Measurements from ENCODE around the gene NFIA. TPM values are rescaled to one million over a fixed set of nuclear protein-coding genes. Genes with fewer than 3 reads are reported as not detected.

The NFIA gene
- total and polyA plus RNA-seq, 9 of the 15 experiments (the other 6 are each of a cell fraction or from before 2014, with no cell fraction given): 5.3 to 24.9 (median 9.8) TPM

- Histone ChIP-seq H3K36me3 (ENCODE audit: control insufficient read depth, insufficient read depth, low read length) (peaks cover 7% of the 10 kb centered on the region), H3K27ac (ENCODE audit: extremely low read depth, low read depth, low read length) (peak overlapping the region; percentile 9; the same call in 1 of the 3 replicates), H3K79me2 (ENCODE audit: control insufficient read depth, insufficient read depth, low read length) (peaks cover 78% of the 10 kb centered on the region), H3K4me1 (replicated peaks in 1 of 2; ENCODE audit: control insufficient read depth in 2 of 2, insufficient read depth in 2 of 2, low read length in 2 of 2) (peaks cover 12 to 32% of the 10 kb centered on the region in 2 experiments), H3K9ac (ENCODE audit: insufficient read depth in 1 of 2, low read depth in 2 of 2, low read length in 2 of 2) (no peak overlapping the region), H3K9me1 (ENCODE audit: control insufficient read depth, insufficient read depth, low read length) (no peaks in the 10 kb centered on the region), H3K4me3 (no peak overlapping the region), H2AFZ (ENCODE audit: low read depth, low read length) (no peak overlapping the region), H4K20me1 (replicated peaks; ENCODE audit: control insufficient read depth, insufficient read depth, low read length) (no peaks in the 10 kb centered on the region), H3K4me2 (ENCODE audit: insufficient read depth, low read length) (no peak overlapping the region), H3K9me3 (replicated peaks; ENCODE audit: control insufficient read depth, insufficient read depth, low read depth, low read length) (no peaks in the 10 kb centered on the region), H3K27me3 (ENCODE audit: control insufficient read depth in 2 of 2, insufficient read depth in 2 of 2, low read length in 2 of 2) (no peaks in the 10 kb centered on the region)
- ChIA-PET CTCF (ENCODE audit: low intra/inter-chr PET ratio) (no interaction called here), POLR2A (interaction anchor here (0.6 to 1.6 kb wide), 4 partner anchors 9 to 1820 kb away, joined by 3 to 7 read pairs (median 5); no protein-coding TSS in a partner anchor)
- in situ Hi-C loops (cut with MboI) (no loop called here), intact Hi-C loops (cut with micrococcal nuclease) (loop anchor here (5.0 kb wide), 2 partner anchors 99 to 129 kb away; partner anchors contain the start of gene NFIA)
- no peak for ATAC-seq
- BruUV-seq (replicated peaks): no TSS peak
- TF ChIP-seq CEBPB (tag; IDR thresholded peaks at IDR 0.05) (peak; percentile 66), CEBPG (CRISPR knock-in tag; IDR thresholded peaks at IDR 0.05) (no peak), CEBPG (tag; conservative IDR thresholded peaks at IDR 0.05 in 1 of 2, IDR thresholded peaks at IDR 0.05 in 1 of 2) (peak in 1 of 2 experiments; percentile 42; a peak in 2 of 4 replicates), SAFB (IDR thresholded peaks at IDR 0.05; ENCODE audit: borderline replicate concordance, low read depth, low read length) (no peak)
- no peak for FAIRE-seq
- DNase-seq (ENCODE audit: extremely low read depth in 1 of 4, low spot score in 3 of 4): no peak
- 100% methylated on average over 1 of the region's 1 CpG for WGBS (ENCODE audit: insufficient coverage, low coverage, missing lambda C conversion rate)
These were observed 99.0 kb downstream of the NFIA start for GRCh38 chr1:61181067-61182038.
